ENCODE data around the gene SLC35B1. TPM values are rescaled to one million over a fixed set of nuclear protein-coding genes. Genes with fewer than 3 reads are reported as not detected.

SLC35B1 gene
- polyA plus RNA-seq, 1 of the 3 experiments (the other 2 are of a cell fraction) = 89.8 TPM

DNA sequence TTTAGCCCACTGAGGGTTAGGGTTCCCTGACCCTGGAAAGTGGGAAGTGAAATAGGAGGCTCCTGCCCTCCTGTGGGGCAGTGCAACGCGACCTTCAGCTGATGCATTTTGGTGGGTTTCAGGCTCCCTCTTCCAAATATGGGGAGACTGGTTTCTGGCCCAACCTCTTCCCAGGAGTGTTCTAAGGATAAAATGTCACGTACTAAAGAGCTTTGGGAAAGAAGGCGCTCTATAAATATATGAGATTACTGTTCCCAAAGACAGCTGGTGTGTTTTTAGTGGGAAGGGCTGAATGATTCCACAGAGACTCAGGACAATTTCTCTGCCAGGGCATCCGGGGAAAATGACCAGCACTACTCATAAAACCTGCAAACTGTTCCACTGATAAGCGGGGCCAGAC, 9.8 kb downstream of the SLC35B1 start (continued):
- TF ChIP-seq IRF3 (IDR thresholded peaks at IDR 0.05; ENCODE audit: low read depth, low read length) = no peak
- no peak for TF ChIP-seq MXI1 (IDR thresholded peaks at IDR 0.05; ENCODE audit: low read depth, low read length)
- TF ChIP-seq EZH2phosphoT487 (IDR thresholded peaks at IDR 0.05; ENCODE audit: borderline replicate concordance, low read depth) = no peak

DNA sequence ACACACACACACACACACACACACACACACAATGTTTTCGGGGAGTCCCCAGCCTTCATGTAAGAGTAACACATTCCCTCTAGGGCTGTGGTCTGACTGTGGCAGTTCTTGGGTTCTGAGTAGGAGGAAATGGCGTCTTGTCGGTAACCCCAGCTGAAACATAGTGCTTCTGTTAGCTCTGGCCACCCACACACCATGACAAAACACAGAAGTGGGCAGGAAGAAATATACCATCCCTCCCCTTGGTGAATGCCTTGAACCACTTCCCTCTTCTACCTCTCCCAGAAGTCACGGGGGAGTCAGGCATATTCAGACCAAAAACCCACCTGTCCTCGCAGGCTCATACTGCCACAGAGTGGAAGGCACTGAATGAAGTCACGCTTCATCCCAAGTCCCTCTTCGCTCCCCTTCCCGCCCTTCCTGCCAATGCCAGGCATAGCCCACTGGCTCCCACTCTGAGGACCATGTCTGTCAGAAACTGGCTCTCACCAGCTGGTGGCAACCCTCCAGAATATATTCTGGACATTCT, 11.5 kb downstream of the SLC35B1 start:
- H3F3A ChIP-seq (replicated peaks; ENCODE audit: insufficient read depth) = peaks cover 3% of the 10 kb centered on the region
- H3K27ac ChIP-seq (ENCODE audit: low read depth in 2 of 2, low read length in 1 of 2) = no peak overlapping the region
- H2AFZ ChIP-seq (ENCODE audit: low read depth) = no peak overlapping the region
- H3K4me3 ChIP-seq (ENCODE audit: low read depth in 2 of 2, low read length in 1 of 2) = no peak overlapping the region
- no peak for DNase-seq
- no peak overlapping the region for H3K9ac ChIP-seq
- H3K4me1 ChIP-seq (ENCODE audit: control insufficient read depth in 1 of 2, insufficient read depth in 2 of 2, low read depth in 1 of 2, low read length in 1 of 2) = peaks cover 0 to 2% of the 10 kb centered on the region in 2 experiments; a peak in 1 of 4 replicates
- H4K20me1 ChIP-seq (ENCODE audit: insufficient read depth) = no peaks in the 10 kb centered on the region
- no peaks in the 10 kb centered on the region for H3K9me3 ChIP-seq
- H3K4me2 ChIP-seq = no peak overlapping the region
- H3K36me3 ChIP-seq (replicated peaks in 1 of 2; ENCODE audit: control insufficient read depth in 1 of 2, insufficient read depth in 2 of 2, low read length in 1 of 2) = peaks cover 6 to 7% of the 10 kb centered on the region in 2 experiments
- TF ChIP-seq MXI1 (IDR thresholded peaks at IDR 0.05; ENCODE audit: low read depth, low read length) (no peak), RCOR1 (IDR thresholded peaks at IDR 0.05; ENCODE audit: low read length) (no peak), FOXM1 (IDR thresholded peaks at IDR 0.05; ENCODE audit: low read depth) (no peak), POLR2AphosphoS5 (IDR thresholded peaks at IDR 0.05; ENCODE audit: low read depth, low read length) (no peak), RFX5 (IDR thresholded peaks at IDR 0.05; ENCODE audit: low read length) (no peak), GABPA (IDR thresholded peaks at IDR 0.05; ENCODE audit: low read depth) (no peak)
- TF ChIP-seq, protein P1, sequence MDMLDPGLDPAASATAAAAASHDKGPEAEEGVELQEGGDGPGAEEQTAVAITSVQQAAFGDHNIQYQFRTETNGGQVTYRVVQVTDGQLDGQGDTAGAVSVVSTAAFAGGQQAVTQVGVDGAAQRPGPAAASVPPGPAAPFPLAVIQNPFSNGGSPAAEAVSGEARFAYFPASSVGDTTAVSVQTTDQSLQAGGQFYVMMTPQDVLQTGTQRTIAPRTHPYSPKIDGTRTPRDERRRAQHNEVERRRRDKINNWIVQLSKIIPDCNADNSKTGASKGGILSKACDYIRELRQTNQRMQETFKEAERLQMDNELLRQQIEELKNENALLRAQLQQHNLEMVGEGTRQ (IDR thresholded peaks at IDR 0.05; ENCODE audit: borderline replicate concordance, low read depth, low read length) = no peak
- TF ChIP-seq, protein P2, sequence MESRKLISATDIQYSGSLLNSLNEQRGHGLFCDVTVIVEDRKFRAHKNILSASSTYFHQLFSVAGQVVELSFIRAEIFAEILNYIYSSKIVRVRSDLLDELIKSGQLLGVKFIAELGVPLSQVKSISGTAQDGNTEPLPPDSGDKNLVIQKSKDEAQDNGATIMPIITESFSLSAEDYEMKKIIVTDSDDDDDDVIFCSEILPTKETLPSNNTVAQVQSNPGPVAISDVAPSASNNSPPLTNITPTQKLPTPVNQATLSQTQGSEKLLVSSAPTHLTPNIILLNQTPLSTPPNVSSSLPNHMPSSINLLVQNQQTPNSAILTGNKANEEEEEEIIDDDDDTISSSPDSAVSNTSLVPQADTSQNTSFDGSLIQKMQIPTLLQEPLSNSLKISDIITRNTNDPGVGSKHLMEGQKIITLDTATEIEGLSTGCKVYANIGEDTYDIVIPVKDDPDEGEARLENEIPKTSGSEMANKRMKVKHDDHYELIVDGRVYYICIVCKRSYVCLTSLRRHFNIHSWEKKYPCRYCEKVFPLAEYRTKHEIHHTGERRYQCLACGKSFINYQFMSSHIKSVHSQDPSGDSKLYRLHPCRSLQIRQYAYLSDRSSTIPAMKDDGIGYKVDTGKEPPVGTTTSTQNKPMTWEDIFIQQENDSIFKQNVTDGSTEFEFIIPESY (IDR thresholded peaks at IDR 0.05; ENCODE audit: borderline replicate concordance, low read depth) = no peak
- H3K79me2 ChIP-seq (ENCODE audit: insufficient read depth) = no peaks in the 10 kb centered on the region
- WGBS (ENCODE audit: low lambda C conversion rate) = 64% methylated on average over 8 of the region's 8 CpGs
- CTCF ChIA-PET = interaction anchor here (0.6 to 50.8 kb wide), 43 partner anchors 11 to 391 kb away, joined by 3 to 2107 read pairs (median 4); partner anchors contain the start of genes FAM117A, NGFR, NXPH3 and PHB1
- POLR2A ChIA-PET = interaction anchor here (0.6 to 2.2 kb wide), 3 partner anchors 12 to 130 kb away, joined by 4 to 6 read pairs (median 5); partner anchors contain the start of gene SLC35B1
- H3K27me3 ChIP-seq (ENCODE audit: insufficient read depth) = no peaks in the 10 kb centered on the region
- H3K9me2 ChIP-seq = no peaks in the 10 kb centered on the region
